Measurements from ENCODE around the gene TBRG4. TPM values are rescaled to one million over a fixed set of nuclear protein-coding genes. Genes with fewer than 3 reads are reported as not detected.

The TBRG4 gene
- total RNA-seq, 4 donors from 2014 or later = 44.4 to 70.7 (median 49.8) TPM

DNA sequence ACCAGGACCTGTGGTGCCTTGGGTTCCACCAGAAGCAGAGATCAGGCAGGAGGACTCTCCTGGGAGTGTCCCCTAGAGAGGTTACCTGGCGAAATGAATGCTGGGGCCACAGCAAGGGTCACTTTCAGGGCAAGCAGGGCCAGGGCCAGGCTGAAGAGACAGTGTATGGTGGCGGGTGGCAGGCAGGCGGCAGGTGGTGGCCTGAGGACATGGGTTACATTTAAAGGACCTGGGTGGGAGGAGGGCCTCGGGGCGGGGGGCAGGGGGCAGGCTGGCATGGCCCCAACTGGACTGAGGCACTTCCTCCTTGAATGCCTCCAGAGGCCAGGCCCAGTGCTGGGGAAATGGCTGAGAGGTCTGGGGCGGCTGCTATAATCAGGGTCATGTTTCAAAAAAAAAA is 14.7 kb upstream of the TBRG4 start:
- TF ChIP-seq, protein P1, sequence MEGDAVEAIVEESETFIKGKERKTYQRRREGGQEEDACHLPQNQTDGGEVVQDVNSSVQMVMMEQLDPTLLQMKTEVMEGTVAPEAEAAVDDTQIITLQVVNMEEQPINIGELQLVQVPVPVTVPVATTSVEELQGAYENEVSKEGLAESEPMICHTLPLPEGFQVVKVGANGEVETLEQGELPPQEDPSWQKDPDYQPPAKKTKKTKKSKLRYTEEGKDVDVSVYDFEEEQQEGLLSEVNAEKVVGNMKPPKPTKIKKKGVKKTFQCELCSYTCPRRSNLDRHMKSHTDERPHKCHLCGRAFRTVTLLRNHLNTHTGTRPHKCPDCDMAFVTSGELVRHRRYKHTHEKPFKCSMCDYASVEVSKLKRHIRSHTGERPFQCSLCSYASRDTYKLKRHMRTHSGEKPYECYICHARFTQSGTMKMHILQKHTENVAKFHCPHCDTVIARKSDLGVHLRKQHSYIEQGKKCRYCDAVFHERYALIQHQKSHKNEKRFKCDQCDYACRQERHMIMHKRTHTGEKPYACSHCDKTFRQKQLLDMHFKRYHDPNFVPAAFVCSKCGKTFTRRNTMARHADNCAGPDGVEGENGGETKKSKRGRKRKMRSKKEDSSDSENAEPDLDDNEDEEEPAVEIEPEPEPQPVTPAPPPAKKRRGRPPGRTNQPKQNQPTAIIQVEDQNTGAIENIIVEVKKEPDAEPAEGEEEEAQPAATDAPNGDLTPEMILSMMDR (IDR thresholded peaks at IDR 0.05) = no peak
- DNase-seq (ENCODE audit: low spot score) = no peak
- no peak for ATAC-seq (ENCODE audit: low FRiP score)

- DNase-seq (ENCODE audit: low spot score) = no peak
- ATAC-seq (ENCODE audit: low FRiP score) = no peak
- TF ChIP-seq, protein P1 (IDR thresholded peaks at IDR 0.05) = no peak
Observed at GRCh38 chr7:45125193-45125904, 13.9 kb upstream of the TBRG4 start.

DNA sequence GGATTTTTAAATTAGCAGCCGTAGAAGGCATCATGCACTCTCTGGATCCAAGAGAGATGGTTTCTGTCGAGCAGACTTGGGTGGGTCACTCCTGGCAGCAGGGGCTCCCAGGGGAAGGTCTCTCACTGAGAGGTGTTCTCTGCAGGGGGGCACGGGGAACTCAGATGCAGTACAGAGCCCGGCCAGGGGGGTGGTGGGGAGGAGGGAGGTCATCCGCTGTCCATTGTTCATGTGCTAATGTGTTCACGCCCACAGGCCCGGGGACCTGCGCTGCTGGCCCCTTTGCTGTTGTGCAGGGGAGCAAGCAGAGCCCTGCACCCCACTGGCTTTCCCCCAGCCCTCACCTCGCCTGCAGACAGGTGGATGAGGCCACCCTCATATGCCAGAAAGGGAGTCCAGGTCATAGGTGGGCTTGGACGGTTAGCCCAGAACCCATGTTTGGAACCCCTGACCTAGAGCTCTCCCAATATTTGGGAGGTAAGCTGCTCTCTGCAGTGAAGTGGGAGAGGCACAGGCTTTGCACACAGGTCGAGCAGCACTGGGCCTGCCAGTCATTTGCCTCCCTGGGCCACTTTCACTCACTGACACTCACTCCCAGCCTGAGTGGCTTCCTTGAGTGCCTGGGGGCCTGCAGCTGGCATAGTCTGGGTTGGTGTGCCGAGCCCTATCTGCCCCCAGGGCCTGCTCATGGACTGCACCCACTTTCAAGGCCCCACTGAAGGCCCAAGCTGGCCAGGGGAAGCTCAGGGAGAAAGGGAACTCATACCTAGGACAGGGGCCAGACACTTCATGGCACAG is 12.6 kb upstream of the TBRG4 start:
- DNase-seq (ENCODE audit: low spot score) = no peak
- TF ChIP-seq, protein P1 (IDR thresholded peaks at IDR 0.05) = no peak
- ATAC-seq (ENCODE audit: low FRiP score) = no peak

DNA sequence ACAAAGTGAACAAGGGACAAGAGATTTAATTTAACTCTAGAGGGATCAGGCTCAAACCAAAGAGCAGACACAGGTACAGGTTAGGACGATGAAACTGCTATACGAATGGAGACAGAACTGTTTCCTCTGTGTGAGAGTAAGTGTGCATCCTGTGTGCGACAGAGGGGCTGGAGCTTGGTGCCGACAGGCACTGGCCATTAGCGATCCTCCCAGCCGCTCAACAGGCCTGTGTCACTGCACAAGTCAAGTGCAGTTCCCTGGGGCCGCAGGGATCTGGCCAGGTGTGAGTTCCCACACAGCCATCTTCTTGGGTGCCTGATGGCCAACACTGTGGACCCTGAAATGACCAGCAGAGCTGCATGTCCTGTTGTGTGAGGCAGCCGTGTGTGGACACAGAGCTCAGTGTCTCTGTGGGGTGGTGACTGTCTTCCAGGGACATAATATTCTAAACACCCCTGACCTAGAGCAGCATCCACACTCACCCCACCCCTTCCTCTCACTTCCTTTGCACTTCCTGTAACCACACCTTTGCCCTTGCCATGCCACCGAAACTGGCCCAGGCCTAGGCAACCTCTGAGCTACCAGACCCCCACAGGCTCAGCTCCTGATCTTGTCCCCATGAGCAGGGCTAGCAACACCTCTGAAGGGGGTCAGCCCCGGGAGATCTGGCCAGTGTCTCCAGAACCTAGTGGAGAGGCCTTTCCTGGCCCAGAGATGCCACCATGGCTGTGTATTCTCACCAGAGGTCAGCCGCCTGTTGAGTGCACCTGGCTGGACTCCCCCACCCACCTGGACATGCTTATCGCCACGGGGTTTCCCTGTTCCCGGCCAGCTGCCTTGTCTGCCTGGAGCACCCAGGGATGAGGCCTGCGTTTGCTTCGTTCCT is 11.7 kb upstream of the TBRG4 start:
- TF ChIP-seq, protein P1 (IDR thresholded peaks at IDR 0.05) = no peak
- no peak for ATAC-seq (ENCODE audit: low FRiP score)
- no peak for DNase-seq (ENCODE audit: low spot score)

- TF ChIP-seq, protein P1 (IDR thresholded peaks at IDR 0.05) = no peak
- ATAC-seq (ENCODE audit: low FRiP score) = no peak
- DNase-seq (ENCODE audit: low spot score) = no peak
Observed at GRCh38 chr7:45119550-45119949, 8.1 kb upstream of the TBRG4 start.

GRCh38 chr7:45118889-45119331 is 7.4 kb upstream of the TBRG4 start:
- DNase-seq (ENCODE audit: low spot score) (no peak), ATAC-seq (ENCODE audit: low FRiP score) (no peak)
- TF ChIP-seq, protein P1 (IDR thresholded peaks at IDR 0.05) = no peak
